Measurements from ENCODE around the gene FBXO4. TPM values are rescaled to one million over a fixed set of nuclear protein-coding genes. Genes with fewer than 3 reads are reported as not detected.

FBXO4 gene
- total RNA-seq, 4 donors from 2014 or later: 0.59 to 21.8 (median 15.5) TPM

DNA sequence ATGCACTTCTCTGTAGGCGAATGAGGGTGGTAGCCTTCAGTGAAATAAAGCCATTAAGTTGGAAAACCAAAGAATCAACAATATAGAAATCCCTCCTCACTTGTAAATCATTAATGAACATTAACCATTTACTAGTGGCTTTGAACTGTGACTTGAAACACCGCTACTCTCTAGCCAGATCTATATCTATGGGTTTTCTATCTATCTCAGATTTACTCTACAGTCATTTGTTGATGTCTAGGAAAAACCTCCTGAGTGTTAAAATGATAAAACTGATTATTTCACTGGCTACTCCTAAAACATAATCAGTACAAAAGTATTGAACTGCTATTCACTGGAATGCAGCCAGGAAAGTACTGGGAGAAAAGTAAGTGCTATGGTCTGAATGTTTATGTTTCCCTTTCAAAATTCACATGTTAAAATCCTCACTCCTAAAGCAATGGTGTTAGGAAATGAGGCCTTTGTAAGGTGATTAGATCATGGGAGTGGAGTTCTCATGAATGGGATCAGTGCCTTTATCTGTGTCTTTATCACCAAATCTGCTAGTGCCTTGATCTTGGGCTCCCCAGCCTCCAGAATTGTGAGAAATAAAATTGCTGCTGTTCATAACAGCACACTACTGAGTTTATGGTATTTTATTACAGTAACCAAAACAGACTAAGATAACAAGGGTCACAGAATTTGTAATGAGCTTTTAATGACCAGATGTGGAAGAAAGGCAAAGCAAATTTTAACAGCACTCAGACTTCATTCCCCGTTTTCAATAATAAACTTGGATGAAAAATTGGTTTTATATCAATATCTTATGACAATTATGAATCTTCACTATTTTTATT, 46.2 kb upstream of the FBXO4 start:
- no peaks in the 10 kb centered on the region for H3K27me3 ChIP-seq
- TF ChIP-seq, protein P1, sequence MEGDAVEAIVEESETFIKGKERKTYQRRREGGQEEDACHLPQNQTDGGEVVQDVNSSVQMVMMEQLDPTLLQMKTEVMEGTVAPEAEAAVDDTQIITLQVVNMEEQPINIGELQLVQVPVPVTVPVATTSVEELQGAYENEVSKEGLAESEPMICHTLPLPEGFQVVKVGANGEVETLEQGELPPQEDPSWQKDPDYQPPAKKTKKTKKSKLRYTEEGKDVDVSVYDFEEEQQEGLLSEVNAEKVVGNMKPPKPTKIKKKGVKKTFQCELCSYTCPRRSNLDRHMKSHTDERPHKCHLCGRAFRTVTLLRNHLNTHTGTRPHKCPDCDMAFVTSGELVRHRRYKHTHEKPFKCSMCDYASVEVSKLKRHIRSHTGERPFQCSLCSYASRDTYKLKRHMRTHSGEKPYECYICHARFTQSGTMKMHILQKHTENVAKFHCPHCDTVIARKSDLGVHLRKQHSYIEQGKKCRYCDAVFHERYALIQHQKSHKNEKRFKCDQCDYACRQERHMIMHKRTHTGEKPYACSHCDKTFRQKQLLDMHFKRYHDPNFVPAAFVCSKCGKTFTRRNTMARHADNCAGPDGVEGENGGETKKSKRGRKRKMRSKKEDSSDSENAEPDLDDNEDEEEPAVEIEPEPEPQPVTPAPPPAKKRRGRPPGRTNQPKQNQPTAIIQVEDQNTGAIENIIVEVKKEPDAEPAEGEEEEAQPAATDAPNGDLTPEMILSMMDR (IDR thresholded peaks at IDR 0.05): no peak
- TF ChIP-seq POLR2A (IDR thresholded peaks at IDR 0.05): no peak
- no peaks in the 10 kb centered on the region for H3K4me1 ChIP-seq
- no peak for DNase-seq
- no peaks in the 10 kb centered on the region for H3K9me3 ChIP-seq
- intact Hi-C loops (cut with DNase I; ENCODE audit: low total_unique reads): no loop called here
- H3K4me3 ChIP-seq: no peak overlapping the region
- H3K27ac ChIP-seq: no peak overlapping the region
- H3K36me3 ChIP-seq: no peaks in the 10 kb centered on the region

GRCh38 chr5:41882765-41883164, 42.3 kb upstream of the FBXO4 start:
- no peaks in the 10 kb centered on the region for H3K27me3 ChIP-seq
- no peaks in the 10 kb centered on the region for H3K9me3 ChIP-seq
- H3K4me3 ChIP-seq: no peak overlapping the region
- no peak overlapping the region for H3K27ac ChIP-seq
- no peaks in the 10 kb centered on the region for H3K36me3 ChIP-seq
- no peaks in the 10 kb centered on the region for H3K4me1 ChIP-seq
- TF ChIP-seq, protein P1 (IDR thresholded peaks at IDR 0.05): no peak
- no peak for TF ChIP-seq POLR2A (IDR thresholded peaks at IDR 0.05)
- no peak for DNase-seq
- intact Hi-C loops (cut with DNase I; ENCODE audit: low total_unique reads): no loop called here

DNA sequence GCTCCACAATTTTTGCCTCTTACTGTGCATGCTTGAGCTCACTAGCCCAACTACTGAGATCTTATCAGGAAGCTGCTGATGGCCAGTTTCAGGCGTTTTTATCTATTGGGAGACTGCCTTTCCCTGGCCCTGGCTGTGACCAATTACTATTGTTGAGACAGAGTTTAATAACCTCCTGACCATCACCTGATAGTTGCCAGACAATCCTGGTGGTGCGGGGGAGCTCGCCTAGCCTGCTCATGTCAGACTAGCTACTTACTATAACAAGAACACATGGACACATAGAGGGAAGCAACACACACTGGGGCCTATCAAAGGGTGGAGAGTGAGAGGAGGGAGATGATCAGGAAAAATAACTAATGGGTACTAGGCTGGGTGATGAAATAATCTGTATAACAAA, 41.8 kb upstream of the FBXO4 start:
- no peak for DNase-seq
- intact Hi-C loops (cut with DNase I; ENCODE audit: low total_unique reads): no loop called here
- no peaks in the 10 kb centered on the region for H3K9me3 ChIP-seq
- TF ChIP-seq, protein P1 (IDR thresholded peaks at IDR 0.05): no peak
- TF ChIP-seq POLR2A (IDR thresholded peaks at IDR 0.05): no peak
- H3K27me3 ChIP-seq: no peaks in the 10 kb centered on the region
- no peaks in the 10 kb centered on the region for H3K36me3 ChIP-seq
- no peaks in the 10 kb centered on the region for H3K4me1 ChIP-seq
- H3K27ac ChIP-seq: no peak overlapping the region
- no peak overlapping the region for H3K4me3 ChIP-seq

DNA sequence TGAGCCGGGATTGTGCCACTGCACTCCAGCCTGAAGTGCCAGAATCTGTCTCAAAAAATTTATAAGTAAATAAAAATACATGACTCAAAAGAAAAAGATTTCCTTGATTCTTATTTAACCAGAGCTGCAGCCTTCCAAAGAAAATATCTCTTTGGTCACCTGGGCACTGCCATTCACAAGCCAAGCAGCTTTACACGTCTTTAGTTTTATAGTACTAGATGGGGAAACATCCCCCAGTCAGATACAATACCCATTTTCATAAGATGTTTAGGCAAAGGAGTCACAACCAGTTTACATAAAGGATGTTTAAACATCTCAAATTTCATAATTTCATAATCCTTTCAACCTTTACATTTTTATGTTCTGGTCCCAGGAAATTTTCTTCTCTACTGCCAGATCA, 41.1 kb upstream of the FBXO4 start:
- DNase-seq: no peak
- TF ChIP-seq POLR2A (IDR thresholded peaks at IDR 0.05): no peak
- TF ChIP-seq, protein P1 (IDR thresholded peaks at IDR 0.05): no peak
- intact Hi-C loops (cut with DNase I; ENCODE audit: low total_unique reads): no loop called here
- no peaks in the 10 kb centered on the region for H3K27me3 ChIP-seq
- no peak overlapping the region for H3K4me3 ChIP-seq
- no peaks in the 10 kb centered on the region for H3K36me3 ChIP-seq
- no peaks in the 10 kb centered on the region for H3K4me1 ChIP-seq
- H3K9me3 ChIP-seq: no peaks in the 10 kb centered on the region
- no peak overlapping the region for H3K27ac ChIP-seq

GRCh38 chr5:41885286-41885685, 39.8 kb upstream of the FBXO4 start:
- no peak overlapping the region for H3K4me3 ChIP-seq
- DNase-seq: no peak
- no peaks in the 10 kb centered on the region for H3K4me1 ChIP-seq
- intact Hi-C loops (cut with DNase I; ENCODE audit: low total_unique reads): no loop called here
- no peak overlapping the region for H3K27ac ChIP-seq
- H3K9me3 ChIP-seq: no peaks in the 10 kb centered on the region
- H3K27me3 ChIP-seq: no peaks in the 10 kb centered on the region
- TF ChIP-seq, protein P1 (IDR thresholded peaks at IDR 0.05): no peak
- no peak for TF ChIP-seq POLR2A (IDR thresholded peaks at IDR 0.05)
- no peaks in the 10 kb centered on the region for H3K36me3 ChIP-seq

Measured in uterus (tissue), 4 donors.